ENCODE results near the gene ZKSCAN8.
"Not testable (repeated sequence)": the region's sequence is repeated elsewhere in the genome, so short reads cannot be mapped to it uniquely, and the experiment has no call there.

ZKSCAN8 gene

DNA sequence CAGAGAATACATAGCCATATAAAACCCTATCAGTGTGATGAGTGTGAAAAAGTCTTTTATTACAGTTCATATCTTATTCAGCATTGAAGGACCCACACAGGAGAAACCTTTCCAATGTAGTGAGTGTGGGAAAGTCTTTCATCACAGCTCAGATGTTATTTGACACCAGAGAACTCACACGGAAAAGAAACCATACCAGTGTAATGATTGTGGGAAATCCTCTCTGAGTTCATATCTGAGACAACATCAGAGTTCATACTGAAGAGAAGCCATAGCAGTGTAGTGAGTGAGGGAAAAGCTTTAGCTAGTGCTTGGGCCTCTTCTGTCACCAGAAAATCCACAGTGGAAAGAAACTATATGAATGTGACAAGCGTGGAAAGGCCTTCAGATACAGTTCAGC is 25.9 kb upstream of the ZKSCAN8 start:
- no peak for DNase-seq (ENCODE audit: low read depth, low spot score)
- TF ChIP-seq, protein P1, sequence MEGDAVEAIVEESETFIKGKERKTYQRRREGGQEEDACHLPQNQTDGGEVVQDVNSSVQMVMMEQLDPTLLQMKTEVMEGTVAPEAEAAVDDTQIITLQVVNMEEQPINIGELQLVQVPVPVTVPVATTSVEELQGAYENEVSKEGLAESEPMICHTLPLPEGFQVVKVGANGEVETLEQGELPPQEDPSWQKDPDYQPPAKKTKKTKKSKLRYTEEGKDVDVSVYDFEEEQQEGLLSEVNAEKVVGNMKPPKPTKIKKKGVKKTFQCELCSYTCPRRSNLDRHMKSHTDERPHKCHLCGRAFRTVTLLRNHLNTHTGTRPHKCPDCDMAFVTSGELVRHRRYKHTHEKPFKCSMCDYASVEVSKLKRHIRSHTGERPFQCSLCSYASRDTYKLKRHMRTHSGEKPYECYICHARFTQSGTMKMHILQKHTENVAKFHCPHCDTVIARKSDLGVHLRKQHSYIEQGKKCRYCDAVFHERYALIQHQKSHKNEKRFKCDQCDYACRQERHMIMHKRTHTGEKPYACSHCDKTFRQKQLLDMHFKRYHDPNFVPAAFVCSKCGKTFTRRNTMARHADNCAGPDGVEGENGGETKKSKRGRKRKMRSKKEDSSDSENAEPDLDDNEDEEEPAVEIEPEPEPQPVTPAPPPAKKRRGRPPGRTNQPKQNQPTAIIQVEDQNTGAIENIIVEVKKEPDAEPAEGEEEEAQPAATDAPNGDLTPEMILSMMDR (IDR thresholded peaks at IDR 0.05; ENCODE audit: low read depth, low read length), result no peak
- H3K4me3 ChIP-seq (ENCODE audit: low read depth, low read length), result no peak overlapping the region
- in situ Hi-C loops (cut with HindIII; ENCODE audit: low sequenced_read_pairs), result no loop called here

DNA sequence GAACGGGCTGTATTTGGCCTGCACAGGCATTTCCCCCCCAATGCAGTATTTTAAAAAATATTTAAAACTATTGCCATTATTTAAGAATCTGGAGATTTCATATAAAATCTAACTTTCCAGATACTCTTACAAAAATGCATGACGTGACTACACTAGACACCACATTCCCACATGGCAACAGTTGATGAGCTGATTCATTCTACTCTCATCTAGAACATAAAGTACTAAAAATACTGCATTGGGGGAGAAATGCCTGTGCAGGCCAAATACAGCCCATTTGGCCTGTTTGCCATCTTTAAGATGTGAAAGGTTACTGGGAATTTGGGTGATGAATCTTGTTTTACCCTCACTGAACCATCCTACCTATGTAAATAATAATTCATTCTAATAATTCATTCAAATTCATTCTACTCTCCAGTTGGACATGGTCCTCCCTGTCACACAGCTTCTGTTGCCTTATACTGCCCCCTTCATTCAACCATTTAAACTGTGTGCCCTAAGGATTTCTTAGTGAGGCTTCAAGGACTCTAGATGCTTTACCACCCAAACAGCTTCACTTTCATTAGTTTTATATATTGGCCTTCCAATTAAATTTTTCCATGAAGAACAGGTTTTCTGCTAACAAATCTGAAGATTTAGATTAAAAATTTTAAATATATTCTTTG is 24.2 kb upstream of the ZKSCAN8 start:
- TF ChIP-seq, protein P1 (IDR thresholded peaks at IDR 0.05; ENCODE audit: low read depth, low read length), result no peak
- DNase-seq (ENCODE audit: low read depth, low spot score), result no peak
- no peak overlapping the region for H3K4me3 ChIP-seq (ENCODE audit: low read depth, low read length)
- in situ Hi-C loops (cut with HindIII; ENCODE audit: low sequenced_read_pairs), result no loop called here

DNA sequence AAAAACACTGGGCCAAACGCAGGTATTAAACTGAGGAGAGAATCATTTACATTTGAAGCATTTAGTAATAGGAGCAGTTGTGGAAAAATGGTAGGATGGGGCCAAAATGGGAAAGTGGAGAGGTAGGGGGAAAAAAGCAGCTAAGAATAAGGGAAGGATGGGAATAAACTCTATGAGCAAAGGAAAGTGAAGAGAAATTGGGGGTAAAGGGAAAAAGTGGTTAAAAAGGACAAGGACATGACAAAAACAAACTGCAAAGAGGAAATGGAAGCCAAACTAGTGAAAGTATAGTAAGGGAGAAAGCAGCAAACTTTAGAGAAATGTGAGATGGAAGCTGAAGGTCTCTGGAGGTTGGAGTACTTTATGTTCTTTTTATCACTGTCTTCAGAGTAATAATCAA is 23.5 kb upstream of the ZKSCAN8 start:
- TF ChIP-seq, protein P1 (IDR thresholded peaks at IDR 0.05; ENCODE audit: low read depth, low read length), result no peak
- in situ Hi-C loops (cut with HindIII; ENCODE audit: low sequenced_read_pairs), result no loop called here

DNA sequence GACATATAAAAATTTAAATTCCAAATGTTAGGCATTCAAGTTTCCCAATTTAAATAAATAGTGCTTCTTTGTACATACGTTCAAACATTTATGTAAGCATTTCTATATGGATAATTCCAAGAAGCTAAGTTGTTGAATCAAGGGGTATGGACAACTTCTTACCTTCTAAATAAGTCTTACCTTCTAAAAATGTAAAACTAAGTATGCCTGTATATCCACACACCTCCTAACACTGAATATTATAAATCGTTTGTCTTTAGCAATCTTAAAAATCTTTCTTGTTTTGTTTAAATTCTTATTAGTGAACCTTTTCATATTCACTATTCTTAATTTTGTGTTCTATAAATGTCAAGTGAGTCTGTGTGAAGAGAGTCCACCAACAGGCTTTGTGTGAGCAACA is 19.8 kb upstream of the ZKSCAN8 start:
- no peak for DNase-seq (ENCODE audit: low read depth, low spot score)
- in situ Hi-C loops (cut with HindIII; ENCODE audit: low sequenced_read_pairs), result no loop called here
- TF ChIP-seq, protein P1 (IDR thresholded peaks at IDR 0.05; ENCODE audit: low read depth, low read length), result no peak
- no peak overlapping the region for H3K4me3 ChIP-seq (ENCODE audit: low read depth, low read length)

More for the DNA sequence above, 23.5 kb upstream of the ZKSCAN8 start:
- no peak for DNase-seq (ENCODE audit: low read depth, low spot score)
- no peak overlapping the region for H3K4me3 ChIP-seq (ENCODE audit: low read depth, low read length)

DNA sequence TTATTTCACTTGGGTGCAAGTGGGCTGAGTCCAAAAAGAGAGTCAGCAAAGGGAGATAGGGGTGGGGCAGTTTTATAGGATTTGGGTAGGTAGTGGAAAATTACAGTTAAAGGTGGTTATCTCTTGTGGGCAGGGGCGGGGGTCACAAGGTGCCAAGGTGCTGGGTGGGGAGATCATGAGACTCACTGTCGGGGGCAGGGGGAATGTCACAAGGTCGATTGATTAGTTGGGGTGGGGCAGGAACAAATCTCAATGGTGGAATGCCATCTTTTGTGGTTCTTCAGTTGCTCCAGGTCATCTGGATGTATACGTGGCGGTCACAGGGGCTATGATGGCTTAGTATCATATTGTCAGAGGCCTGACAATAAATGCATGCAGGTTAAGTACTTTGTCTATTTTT is 19.4 kb upstream of the ZKSCAN8 start:
- in situ Hi-C loops (cut with HindIII; ENCODE audit: low sequenced_read_pairs); DNase-seq (ENCODE audit: low read depth, low spot score); H3K4me3 ChIP-seq (ENCODE audit: low read depth, low read length): not testable (repeated sequence)

DNA sequence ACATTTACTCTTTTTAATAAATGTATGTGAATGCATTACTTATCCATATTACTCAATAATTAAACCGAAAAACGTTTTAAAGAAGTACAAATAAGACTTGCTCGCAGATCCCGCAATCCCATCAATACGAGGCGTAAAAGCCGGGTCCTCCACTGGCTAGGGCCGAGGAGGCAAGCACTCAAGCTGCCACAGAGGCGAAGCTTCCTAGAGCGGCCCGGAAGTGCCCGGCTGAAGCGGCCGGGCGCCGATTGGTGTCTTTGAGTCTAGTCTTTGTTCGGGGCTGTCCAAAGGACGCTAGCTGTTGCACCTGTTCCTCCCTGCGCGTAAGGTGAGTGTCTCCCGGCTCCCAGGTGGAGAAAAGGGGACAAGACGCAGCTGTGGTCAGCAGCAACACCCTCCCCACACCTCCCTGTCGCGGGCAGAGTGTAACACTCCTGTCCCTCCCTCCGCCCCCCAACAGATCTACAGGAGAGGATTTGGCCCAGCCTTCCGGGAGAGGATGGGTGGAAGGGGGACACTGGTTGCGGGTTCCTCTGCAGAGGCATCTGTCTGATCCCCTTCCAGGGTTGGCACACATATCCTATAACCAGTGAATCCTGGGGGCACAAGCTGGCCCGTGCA is 17.2 kb upstream of the ZKSCAN8 start, which contains the start of gene ZSCAN16:
Gene ZSCAN16, plus strand, starts transcription at position 260 of the 621 bp plus-strand sequence. CDS start 835 bp downstream, outside the sequence.
- peak within 1 kb of the TSS; percentile 73 for H3K4me3 ChIP-seq (ENCODE audit: low read depth, low read length)
- peak; percentile 88 for DNase-seq (ENCODE audit: low read depth, low spot score)
- in situ Hi-C loops (cut with HindIII; ENCODE audit: low sequenced_read_pairs), result no loop called here
- TF ChIP-seq, protein P1 (IDR thresholded peaks at IDR 0.05; ENCODE audit: low read depth, low read length), result no peak

DNA sequence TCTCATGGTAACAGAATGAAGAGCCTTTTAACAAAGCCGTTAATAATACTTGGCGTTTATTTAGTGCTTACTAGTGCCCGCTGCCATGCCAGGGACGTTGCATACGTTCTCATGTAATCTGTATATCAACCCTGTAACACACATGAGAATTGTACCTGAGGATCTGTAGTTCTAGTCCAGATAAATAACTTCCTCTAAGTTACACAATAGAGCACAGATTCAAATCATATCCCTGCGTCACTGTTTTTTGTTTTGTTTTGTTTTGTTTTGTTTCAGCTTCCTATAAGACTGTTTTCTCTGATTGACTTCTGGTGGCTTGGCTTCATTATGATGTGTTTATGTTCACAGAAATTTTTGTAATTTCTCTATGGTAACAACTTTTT is 16.7 kb upstream of the ZKSCAN8 start:
- TF ChIP-seq, protein P1 (IDR thresholded peaks at IDR 0.05; ENCODE audit: low read depth, low read length), result no peak
- in situ Hi-C loops (cut with HindIII; ENCODE audit: low sequenced_read_pairs), result no loop called here
- peak overlapping the region; percentile 73 for H3K4me3 ChIP-seq (ENCODE audit: low read depth, low read length)
- no peak for DNase-seq (ENCODE audit: low read depth, low spot score)

Measured in astrocyte of the spinal cord (primary cell).